ENCODE data around the gene BOLA1.
"Not testable (repeated sequence)": the region's sequence is repeated elsewhere in the genome, so short reads cannot be mapped to it uniquely, and the experiment has no call there.

BOLA1 gene

DNA sequence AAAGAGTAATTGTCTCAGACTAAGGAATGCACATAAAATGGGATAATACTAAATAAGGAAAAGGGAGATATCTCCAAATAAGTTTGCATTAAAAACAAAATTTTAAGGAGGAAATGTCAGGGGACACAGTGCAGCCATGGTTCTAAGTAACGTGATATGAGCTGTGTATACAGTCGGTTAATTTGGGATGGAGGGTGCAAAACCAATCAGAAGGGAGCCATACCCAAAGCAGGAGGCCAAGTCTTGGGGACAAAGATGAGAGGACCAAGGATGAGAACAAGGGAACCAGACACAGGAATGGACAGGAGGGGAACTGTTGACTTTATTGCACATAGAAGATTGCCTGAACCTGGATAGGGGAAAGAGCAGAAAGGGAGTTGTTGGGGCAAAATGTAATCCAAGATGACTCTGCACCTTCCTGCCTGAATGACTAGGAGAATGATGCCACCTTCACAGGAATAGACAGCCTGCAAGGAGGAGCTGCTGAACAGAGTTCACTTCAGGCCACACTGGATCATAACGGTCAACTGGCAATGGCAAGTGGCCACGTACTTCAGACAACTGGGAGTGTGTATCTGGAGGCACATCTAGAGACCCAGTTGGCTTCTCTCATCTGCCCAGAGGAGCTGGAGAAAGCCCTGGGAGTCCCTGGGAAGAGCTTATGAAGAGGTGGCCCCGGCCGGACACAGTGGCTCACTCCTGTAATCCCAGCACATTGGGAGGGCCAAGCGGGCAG is 22.0 kb upstream of the BOLA1 start:
- no peak for DNase-seq (ENCODE audit: low read depth, low spot score)
- in situ Hi-C loops (cut with HindIII; ENCODE audit: low sequenced_read_pairs): no loop called here
- no peak overlapping the region for H3K4me3 ChIP-seq (ENCODE audit: low read depth, low read length)
- no peak for TF ChIP-seq CTCF (IDR thresholded peaks at IDR 0.05; ENCODE audit: low read depth, low read length)

DNA sequence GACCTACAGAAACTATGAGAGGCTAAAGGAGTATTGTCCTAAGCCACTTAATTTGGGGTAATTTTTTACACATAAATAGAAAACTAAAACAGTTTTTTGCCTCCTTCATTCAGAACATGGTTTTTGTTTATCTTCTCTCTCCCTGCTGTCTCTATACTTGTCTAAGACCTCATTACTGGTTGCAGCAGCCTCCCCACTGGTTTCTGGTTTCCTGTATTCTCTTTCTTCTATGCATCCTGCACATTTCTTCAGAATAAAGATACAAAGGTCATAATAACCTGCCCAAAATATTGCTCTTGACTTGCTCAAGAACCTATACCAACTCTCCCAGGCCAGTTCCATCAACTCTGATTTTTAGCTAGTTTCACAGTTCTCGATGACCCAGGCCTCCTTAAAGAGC is 19.8 kb upstream of the BOLA1 start:
- H3K4me3 ChIP-seq (ENCODE audit: low read depth, low read length): no peak overlapping the region
- in situ Hi-C loops (cut with HindIII; ENCODE audit: low sequenced_read_pairs): no loop called here
- TF ChIP-seq CTCF (IDR thresholded peaks at IDR 0.05; ENCODE audit: low read depth, low read length): no peak
- no peak for DNase-seq (ENCODE audit: low read depth, low spot score)

- no peak for DNase-seq (ENCODE audit: low read depth, low spot score)
- in situ Hi-C loops (cut with HindIII; ENCODE audit: low sequenced_read_pairs): no loop called here
- no peak overlapping the region for H3K4me3 ChIP-seq (ENCODE audit: low read depth, low read length)
- no peak for TF ChIP-seq CTCF (IDR thresholded peaks at IDR 0.05; ENCODE audit: low read depth, low read length)
These were observed 17.5 kb upstream of the BOLA1 start for GRCh38 chr1:149881876-149882275.

DNA sequence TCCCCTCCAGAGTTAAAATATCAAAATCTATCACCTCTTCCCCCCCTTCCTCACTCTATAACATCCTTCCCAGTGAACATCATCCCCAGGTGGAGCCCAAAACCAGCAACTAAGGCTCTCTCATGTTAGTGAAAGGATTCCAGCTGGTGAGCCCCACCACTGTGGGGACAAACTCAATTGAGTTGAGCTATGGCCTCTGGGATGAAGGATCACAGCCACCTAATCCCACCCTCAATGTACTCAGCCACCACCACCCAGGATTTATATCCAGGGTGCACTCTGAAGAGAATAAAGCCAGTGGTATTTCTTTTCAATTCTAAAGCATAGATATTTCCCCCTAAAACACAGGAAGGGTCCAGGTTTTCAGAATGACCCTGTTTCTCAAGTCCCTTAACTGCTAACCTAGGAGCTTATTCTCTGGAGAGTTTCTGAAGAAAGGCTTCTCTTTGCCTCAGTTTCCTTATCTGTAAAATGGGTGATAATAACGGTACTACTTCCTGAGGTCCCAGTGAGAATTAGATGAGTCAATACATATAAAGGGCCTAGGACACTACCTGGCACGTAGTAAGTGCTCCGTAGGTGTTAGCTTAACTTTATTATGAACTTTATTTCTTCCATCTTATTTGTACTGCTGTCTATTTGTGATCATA is 15.6 kb upstream of the BOLA1 start:
- H3K4me3 ChIP-seq (ENCODE audit: low read depth, low read length): no peak overlapping the region
- TF ChIP-seq CTCF (IDR thresholded peaks at IDR 0.05; ENCODE audit: low read depth, low read length): no peak
- in situ Hi-C loops (cut with HindIII; ENCODE audit: low sequenced_read_pairs): no loop called here
- no peak for DNase-seq (ENCODE audit: low read depth, low spot score)

DNA sequence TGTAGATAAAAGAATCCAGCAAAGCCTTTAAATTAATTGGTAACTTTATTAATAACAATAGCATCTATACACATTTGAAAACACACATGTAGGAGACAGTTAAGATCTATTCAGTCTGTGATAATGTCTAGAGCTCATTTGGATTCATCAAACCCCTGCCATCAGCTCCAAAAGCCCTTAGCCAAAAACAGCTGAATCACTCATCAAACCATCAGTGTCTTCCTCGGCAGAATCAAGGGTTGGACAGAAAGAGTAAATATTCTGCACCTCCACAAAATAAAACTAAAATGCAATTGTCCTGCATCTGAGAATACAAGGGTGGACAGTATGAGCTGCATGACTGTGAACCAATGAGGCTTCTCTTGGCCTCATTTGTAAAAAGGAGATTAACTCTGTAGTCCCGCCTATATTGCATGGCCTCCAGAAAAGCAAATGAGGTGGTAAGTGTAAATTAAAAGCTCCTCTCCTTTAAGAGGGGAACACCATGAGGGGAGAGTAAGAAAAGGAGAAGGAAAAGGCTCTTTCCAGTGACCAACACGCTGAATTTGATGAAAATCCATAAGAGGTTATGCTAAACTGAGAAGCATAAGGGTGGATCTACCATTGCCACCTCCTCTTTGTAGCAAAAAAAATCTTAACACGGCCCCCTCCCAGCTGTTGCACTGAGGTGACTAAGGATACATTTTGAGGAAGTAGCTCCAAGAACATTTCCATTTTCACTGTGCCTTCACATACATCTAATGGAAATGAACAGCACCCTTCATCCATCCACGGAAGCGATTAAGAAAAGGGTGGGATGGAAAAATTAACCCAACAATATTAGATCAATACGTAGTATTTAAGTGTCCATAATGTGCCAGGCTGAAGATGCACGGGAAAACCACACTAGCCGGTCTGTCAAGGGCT is 14.7 kb upstream of the BOLA1 start:
- peak; percentile 39 for DNase-seq (ENCODE audit: low read depth, low spot score)
- in situ Hi-C loops (cut with HindIII; ENCODE audit: low sequenced_read_pairs): no loop called here
- H3K4me3 ChIP-seq (ENCODE audit: low read depth, low read length): peak overlapping the region; percentile 85
- no peak for TF ChIP-seq CTCF (IDR thresholded peaks at IDR 0.05; ENCODE audit: low read depth, low read length)

GRCh38 chr1:149885339-149886120 is 13.8 kb upstream of the BOLA1 start:
- in situ Hi-C loops (cut with HindIII; ENCODE audit: low sequenced_read_pairs): no loop called here
- no peak for TF ChIP-seq CTCF (IDR thresholded peaks at IDR 0.05; ENCODE audit: low read depth, low read length)

DNA sequence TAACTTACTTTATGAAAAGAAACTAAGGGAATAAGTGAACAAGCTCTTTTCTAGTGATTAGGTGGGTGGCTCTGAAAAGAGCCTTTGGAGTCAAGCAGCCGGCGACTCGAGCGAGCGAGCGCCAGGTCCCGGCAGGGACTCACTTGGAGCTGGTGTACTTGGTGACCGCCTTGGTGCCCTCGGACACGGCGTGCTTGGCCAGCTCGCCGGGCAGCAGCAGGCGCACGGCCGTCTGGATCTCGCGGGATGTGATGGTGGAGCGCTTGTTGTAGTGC is 13.3 kb upstream of the BOLA1 start:
- H3K4me3 ChIP-seq (ENCODE audit: low read depth, low read length): peak overlapping the region; percentile 85
- in situ Hi-C loops (cut with HindIII; ENCODE audit: low sequenced_read_pairs); DNase-seq (ENCODE audit: low read depth, low spot score): not testable (repeated sequence)

More at GRCh38 chr1:149885339-149886120, 13.8 kb upstream of the BOLA1 start:
- peak overlapping the region; percentile 85 for H3K4me3 ChIP-seq (ENCODE audit: low read depth, low read length)
- peak; percentile 90 for DNase-seq (ENCODE audit: low read depth, low spot score)
